Upper lobe of left lung (tissue), 4 donors: ENCODE results near the gene GZF1.

Experiments used
- EP300 ChIP-seq, 4 donors: sonication (generic); formaldehyde crosslinking; IDR thresholded peaks; one replicate each; pipeline ENCODE4 v1.5.1; 2017; ENCODE audit warnings: antibody characterized with exemption in 4 of 4, control low read depth in 2 of 4
- POLR2A ChIP-seq, 4 donors: fragments of 450-650 bp; IDR thresholded peaks; one replicate each; pipeline ENCODE4 v1.5.1; 2016 to 2017; ENCODE audit warnings: antibody characterized with exemption in 4 of 4, mild to moderate bottlenecking in 2 of 4
- POLR2AphosphoS5 ChIP-seq, 2 donors: sonication (generic); formaldehyde crosslinking; IDR thresholded peaks; one replicate each; pipeline ENCODE4 v1.5.1; 2017; ENCODE audit warnings: antibody characterized with exemption in 2 of 2
- TF ChIP-seq, protein P1 (sequence below), 6 experiments: fragments of 450-650 bp in 4 of 6; fragments of 200-600 bp in 2 of 6; sonication (generic) in 2 of 6; IDR thresholded peaks; one replicate each; pipeline ENCODE4 v1.5.1; 2016 to 2019; ENCODE audit warnings: antibody characterized with exemption in 6 of 6

GRCh38 chr20:23366384-23366783, 4.4 kb downstream of the GZF1 start:
- TF ChIP-seq POLR2A (IDR thresholded peaks at IDR 0.05) (no peak), EP300 (IDR thresholded peaks at IDR 0.05) (no peak), POLR2AphosphoS5 (IDR thresholded peaks at IDR 0.05) (no peak)
- TF ChIP-seq, protein P1, sequence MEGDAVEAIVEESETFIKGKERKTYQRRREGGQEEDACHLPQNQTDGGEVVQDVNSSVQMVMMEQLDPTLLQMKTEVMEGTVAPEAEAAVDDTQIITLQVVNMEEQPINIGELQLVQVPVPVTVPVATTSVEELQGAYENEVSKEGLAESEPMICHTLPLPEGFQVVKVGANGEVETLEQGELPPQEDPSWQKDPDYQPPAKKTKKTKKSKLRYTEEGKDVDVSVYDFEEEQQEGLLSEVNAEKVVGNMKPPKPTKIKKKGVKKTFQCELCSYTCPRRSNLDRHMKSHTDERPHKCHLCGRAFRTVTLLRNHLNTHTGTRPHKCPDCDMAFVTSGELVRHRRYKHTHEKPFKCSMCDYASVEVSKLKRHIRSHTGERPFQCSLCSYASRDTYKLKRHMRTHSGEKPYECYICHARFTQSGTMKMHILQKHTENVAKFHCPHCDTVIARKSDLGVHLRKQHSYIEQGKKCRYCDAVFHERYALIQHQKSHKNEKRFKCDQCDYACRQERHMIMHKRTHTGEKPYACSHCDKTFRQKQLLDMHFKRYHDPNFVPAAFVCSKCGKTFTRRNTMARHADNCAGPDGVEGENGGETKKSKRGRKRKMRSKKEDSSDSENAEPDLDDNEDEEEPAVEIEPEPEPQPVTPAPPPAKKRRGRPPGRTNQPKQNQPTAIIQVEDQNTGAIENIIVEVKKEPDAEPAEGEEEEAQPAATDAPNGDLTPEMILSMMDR (IDR thresholded peaks at IDR 0.05): no peak
